H9 (cell line): ENCODE measurements around the gene LDHD. TPM values are rescaled to one million over a fixed set of nuclear protein-coding genes. Genes with fewer than 3 reads are reported as not detected.

Source experiments
- DNase-seq: peaks from one replicate; pipeline ENCODE4 v3.0.0-alpha.2; 2017
- H2AFZ ChIP-seq: one replicate; pipeline ENCODE4 v1.6.1; 2013; ENCODE audit warnings: mild to moderate bottlenecking, low read length, control low read depth, moderate library complexity
- H2AK5ac ChIP-seq: 2 replicates; pipeline ENCODE4 v1.6.1; 2013; ENCODE audit warnings: low read length, control low read depth, mixed read lengths; ENCODE audit not compliant: insufficient read length
- H2BK120ac ChIP-seq: one replicate; pipeline ENCODE4 v1.6.1; 2013; ENCODE audit warnings: low read depth, mild to moderate bottlenecking, low read length, control low read depth, inconsistent platforms; ENCODE audit not compliant: poor library complexity, severe bottlenecking
- H2BK12ac ChIP-seq: 2 replicates; pipeline ENCODE4 v1.6.1; 2013; ENCODE audit warnings: low read length, control low read depth, mixed read lengths, low read depth; ENCODE audit not compliant: insufficient read length
- H2BK15ac ChIP-seq: 2 replicates; pipeline ENCODE4 v1.6.1; 2013; ENCODE audit warnings: low read depth, low read length, control low read depth
- H2BK20ac ChIP-seq: one replicate; pipeline ENCODE4 v1.6.1; 2013; ENCODE audit warnings: low read depth, mild to moderate bottlenecking, low read length, control low read depth, inconsistent platforms; ENCODE audit not compliant: poor library complexity, severe bottlenecking
- H2BK5ac ChIP-seq: 2 replicates; pipeline ENCODE4 v1.6.1; 2013; ENCODE audit warnings: low read length, control low read depth, mixed read lengths; ENCODE audit not compliant: insufficient read length
- H3K14ac ChIP-seq: 2 replicates; pipeline ENCODE4 v1.6.1; 2013; ENCODE audit warnings: low read length, control low read depth; ENCODE audit not compliant: insufficient read depth
- H3K18ac ChIP-seq: 2 replicates; pipeline ENCODE4 v1.6.1; 2013; ENCODE audit warnings: low read depth, mild to moderate bottlenecking, mixed read lengths, low read length, control low read depth; ENCODE audit not compliant: insufficient read length
- H3K23ac ChIP-seq: 2 replicates; pipeline ENCODE4 v1.6.1; 2013; ENCODE audit warnings: low read length, control low read depth, mixed read lengths, low read depth; ENCODE audit not compliant: insufficient read length
- H3K23me2 ChIP-seq: 2 replicates; pipeline ENCODE4 v1.6.1; 2013; ENCODE audit warnings: low read depth, mild to moderate bottlenecking, mixed read lengths, low read length, control low read depth; ENCODE audit not compliant: insufficient read length, poor library complexity, severe bottlenecking
- H3K27ac ChIP-seq: 2 replicates; pipeline ENCODE4 v1.5.1; 2013; ENCODE audit warnings: low read length, control low read depth, mixed read lengths, low read depth; ENCODE audit not compliant: insufficient read length
- H3K27me3 ChIP-seq: 2 replicates; pipeline ENCODE4 v1.6.1; 2013; ENCODE audit warnings: low read length, control low read depth, inconsistent platforms; ENCODE audit not compliant: insufficient read depth
- H3K4ac ChIP-seq: 2 replicates; pipeline ENCODE4 v1.6.1; 2013; ENCODE audit warnings: low read depth, mild to moderate bottlenecking, control low read depth, inconsistent platforms, low read length, moderate library complexity
- H3K4me1 ChIP-seq: 2 replicates; pipeline ENCODE4 v1.6.1; 2013; ENCODE audit warnings: low read length, control low read depth, inconsistent platforms; ENCODE audit not compliant: insufficient read depth
- H3K4me2 ChIP-seq: 2 replicates; pipeline ENCODE4 v1.6.1; 2013; ENCODE audit warnings: low read length, control low read depth, mixed read lengths; ENCODE audit not compliant: insufficient read length, insufficient read depth
- H3K56ac ChIP-seq: 2 replicates; pipeline ENCODE4 v1.6.1; 2013; ENCODE audit warnings: low read depth, mild to moderate bottlenecking, mixed read lengths, low read length, control low read depth; ENCODE audit not compliant: insufficient read length
- H3K79me1 ChIP-seq: 2 replicates; pipeline ENCODE4 v1.6.1; 2013; ENCODE audit warnings: low read depth, mild to moderate bottlenecking, moderate library complexity, low read length, control low read depth, inconsistent platforms; ENCODE audit not compliant: insufficient read depth, poor library complexity, severe bottlenecking
- H3K79me2 ChIP-seq: 2 replicates; pipeline ENCODE4 v1.6.1; 2013; ENCODE audit warnings: low read length, control low read depth, inconsistent platforms; ENCODE audit not compliant: insufficient read depth
- H3K9ac ChIP-seq: 2 replicates; pipeline ENCODE4 v1.6.1; 2013; ENCODE audit warnings: low read length, control low read depth, mixed read lengths; ENCODE audit not compliant: insufficient read length; ENCODE audit errors: extremely low read depth
- H3K9me3 ChIP-seq: one replicate; pipeline ENCODE4 v1.6.1; 2013; ENCODE audit warnings: low read depth, low read length, inconsistent platforms; ENCODE audit not compliant: control insufficient read depth
- H3T11ph ChIP-seq: one replicate; pipeline ENCODE4 v1.6.1; 2013; ENCODE audit warnings: mild to moderate bottlenecking, low read length, control low read depth, inconsistent platforms
- H4K20me1 ChIP-seq: one replicate; pipeline ENCODE4 v1.6.1; 2013; ENCODE audit not compliant: control insufficient read depth, insufficient read length, insufficient read depth
- H4K5ac ChIP-seq: 2 replicates; pipeline ENCODE4 v1.6.1; 2013; ENCODE audit warnings: low read depth, mild to moderate bottlenecking, mixed read lengths, low read length, control low read depth; ENCODE audit not compliant: insufficient read length
- H4K8ac ChIP-seq: replicated peaks from 2 replicates; pipeline ENCODE4 v1.6.1; 2013; ENCODE audit warnings: low read length, control low read depth, mixed read lengths, low read depth; ENCODE audit not compliant: insufficient read length
- H4K91ac ChIP-seq: 2 replicates; pipeline ENCODE4 v1.6.1; 2013; ENCODE audit warnings: low read depth, mild to moderate bottlenecking, moderate library complexity, mixed read lengths, low read length, control low read depth; ENCODE audit not compliant: insufficient read length
- H3K27ac Mint-ChIP-seq, 3 experiments: 2 replicates in 2 of 3; 3 replicates in 1 of 3; pipeline ENCODE4 v1.8.0; 2020 to 2021; ENCODE audit warnings: mixed read lengths in 3 of 3, mild to moderate bottlenecking in 1 of 3, moderate library complexity in 1 of 3
- H3K27me3 Mint-ChIP-seq: 2 replicates; pipeline ENCODE4 v1.8.0; 2021; ENCODE audit warnings: low read depth, mild to moderate bottlenecking, moderate library complexity, mixed read lengths
- H3K36me3 Mint-ChIP-seq, 3 experiments: 2 replicates in 2 of 3; 3 replicates in 1 of 3; pipeline ENCODE4 v1.8.0; 2020 to 2021; ENCODE audit warnings: low read depth in 3 of 3, mixed read lengths in 3 of 3; ENCODE audit not compliant: insufficient read depth in 1 of 3
- H3K4me1 Mint-ChIP-seq, 2 experiments: 2 replicates each; pipeline ENCODE4 v1.8.0; 2020; ENCODE audit warnings: mixed read lengths in 2 of 2
- H3K4me3 Mint-ChIP-seq, 2 experiments: 2 replicates in 1 of 2; 3 replicates in 1 of 2; pipeline ENCODE4 v1.8.0; 2020 to 2021; ENCODE audit warnings: mild to moderate bottlenecking in 2 of 2, mixed read lengths in 2 of 2, moderate library complexity in 1 of 2
- H3K9me3 Mint-ChIP-seq, 2 experiments: 2 replicates in 1 of 2; 3 replicates in 1 of 2; pipeline ENCODE4 v1.8.0; 2020; ENCODE audit warnings: mild to moderate bottlenecking in 2 of 2, mixed read lengths in 2 of 2, moderate library complexity in 1 of 2
- WGBS: extraction: QIAGEN DNeasy Blood & Tissue Kit; methylation state at CpG from one replicate; pipeline ENCODE4 v1.1.7; 2013; ENCODE audit warnings: missing lambda C conversion rate, low lambda C conversion rate, mixed read lengths; ENCODE audit not compliant: insufficient read length; ENCODE audit errors: extremely low coverage; 5-methylcytosine and 5-hydroxymethylcytosine counted together
- total RNA-seq: library from RNA; stranded (reverse); gene quantifications from 2 replicates; pipeline ENCODE4 v1.2.1, GENCODE V29; 2021
- TF ChIP-seq, protein P1 (sequence below): fragments of 200-600 bp; sonication (generic); conservative IDR thresholded peaks from 3 replicates; pipeline ENCODE4 v1.8.0; 2021; ENCODE audit warnings: antibody characterized with exemption, mild to moderate bottlenecking

Gene LDHD
- total RNA-seq, 1 experiment from 2014 or later: 14.7 TPM

DNA sequence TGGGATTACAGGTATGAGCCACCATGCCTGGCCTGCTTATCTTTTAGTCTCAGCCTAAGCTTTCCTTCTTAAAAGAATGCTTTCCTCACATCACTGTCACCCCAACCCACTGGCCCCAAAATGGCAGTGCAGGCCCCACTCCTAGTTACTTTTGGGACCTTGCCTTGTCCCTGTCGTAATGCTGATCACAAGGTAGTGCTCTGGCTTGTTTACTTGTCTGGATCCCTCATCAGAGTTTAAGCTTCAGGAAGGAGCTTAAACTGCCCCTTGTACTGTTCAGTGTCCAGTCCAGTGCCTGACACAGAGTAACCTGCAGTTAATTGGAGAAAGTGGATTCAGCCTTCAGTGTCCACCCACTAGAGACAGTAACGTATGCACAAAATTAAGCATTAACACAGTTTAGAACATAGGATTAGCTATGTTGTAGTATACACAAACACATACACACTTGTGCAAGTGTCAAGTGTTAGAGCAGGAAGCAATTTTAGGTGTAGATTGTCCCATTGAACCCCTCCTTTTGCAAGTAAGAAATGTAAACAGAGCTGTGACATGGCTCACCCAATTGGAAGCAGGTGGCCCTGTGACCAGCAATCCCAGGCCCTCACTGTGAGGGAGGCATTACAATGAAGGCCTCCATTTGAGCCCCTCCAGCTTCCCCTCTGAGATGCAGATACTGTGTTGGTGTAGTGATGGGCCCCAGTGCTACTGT lies 44.2 kb downstream of the LDHD start:
- Histone ChIP-seq H3K56ac (no peak overlapping the region), H2AFZ (no peak overlapping the region), H3K79me2 (peaks cover 13% of the 10 kb centered on the region; the same call in 1 of the 2 replicates), H3K23me2 (no peaks in the 10 kb centered on the region), H4K20me1 (no peaks in the 10 kb centered on the region), H2BK15ac (no peak overlapping the region), H3K79me1 (peaks cover 4% of the 10 kb centered on the region), H3K27ac (no peak overlapping the region), H3K9ac (no peak overlapping the region), H3K14ac (no peak overlapping the region), H4K5ac (no peak overlapping the region), H3K27me3 (no peaks in the 10 kb centered on the region), H3K18ac (no peak overlapping the region), H3K4ac (no peak overlapping the region), H4K91ac (no peak overlapping the region), H3K9me3 (no peaks in the 10 kb centered on the region), H3K23ac (no peak overlapping the region), H2BK20ac (no peak overlapping the region), H2AK5ac (no peak overlapping the region), H3T11ph (no peak overlapping the region), H2BK12ac (no peak overlapping the region), H4K8ac (no peak overlapping the region), H2BK120ac (no peak overlapping the region), H3K4me2 (no peak overlapping the region), H2BK5ac (no peak overlapping the region), H3K4me1 (peaks cover 3% of the 10 kb centered on the region; the same call in 1 of the 2 replicates)
- no peaks in the 10 kb centered on the region for H3K27me3 Mint-ChIP-seq
- H3K27ac Mint-ChIP-seq: no peak overlapping the region; a peak in 1 of 7 replicates
- H3K9me3 Mint-ChIP-seq: peaks cover 0 to 2% of the 10 kb centered on the region in 2 experiments; a peak in 1 of 5 replicates
- WGBS: no CpG with 5 or more reads among the region's 2 CpGs
- DNase-seq: no peak
- H3K36me3 Mint-ChIP-seq: peaks cover 4 to 5% (median 4%) of the 10 kb centered on the region in 3 experiments; a peak in 6 of 7 replicates
- H3K4me1 Mint-ChIP-seq: peaks cover 35 to 43% of the 10 kb centered on the region in 2 experiments
- no peak overlapping the region for H3K4me3 Mint-ChIP-seq
- TF ChIP-seq, protein P1, sequence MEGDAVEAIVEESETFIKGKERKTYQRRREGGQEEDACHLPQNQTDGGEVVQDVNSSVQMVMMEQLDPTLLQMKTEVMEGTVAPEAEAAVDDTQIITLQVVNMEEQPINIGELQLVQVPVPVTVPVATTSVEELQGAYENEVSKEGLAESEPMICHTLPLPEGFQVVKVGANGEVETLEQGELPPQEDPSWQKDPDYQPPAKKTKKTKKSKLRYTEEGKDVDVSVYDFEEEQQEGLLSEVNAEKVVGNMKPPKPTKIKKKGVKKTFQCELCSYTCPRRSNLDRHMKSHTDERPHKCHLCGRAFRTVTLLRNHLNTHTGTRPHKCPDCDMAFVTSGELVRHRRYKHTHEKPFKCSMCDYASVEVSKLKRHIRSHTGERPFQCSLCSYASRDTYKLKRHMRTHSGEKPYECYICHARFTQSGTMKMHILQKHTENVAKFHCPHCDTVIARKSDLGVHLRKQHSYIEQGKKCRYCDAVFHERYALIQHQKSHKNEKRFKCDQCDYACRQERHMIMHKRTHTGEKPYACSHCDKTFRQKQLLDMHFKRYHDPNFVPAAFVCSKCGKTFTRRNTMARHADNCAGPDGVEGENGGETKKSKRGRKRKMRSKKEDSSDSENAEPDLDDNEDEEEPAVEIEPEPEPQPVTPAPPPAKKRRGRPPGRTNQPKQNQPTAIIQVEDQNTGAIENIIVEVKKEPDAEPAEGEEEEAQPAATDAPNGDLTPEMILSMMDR: no peak
